GM12875 (cell line): ENCODE results near the gene PDZD8.

ENCODE experiments used
- H3K4me3 ChIP-seq: one replicate; pipeline ENCODE4 v1.5.1; 2011; ENCODE audit warnings: low read depth, low read length, control low read depth
- CTCF ChIP-seq: IDR thresholded peaks from 2 replicates; pipeline ENCODE4 v1.5.1; 2011; ENCODE audit warnings: low read depth, mild to moderate bottlenecking, control low read depth, inconsistent platforms, low read length, moderate library complexity, borderline replicate concordance; ENCODE audit not compliant: insufficient read depth

PDZD8 gene

GRCh38 chr10:117390420-117390819, 15.2 kb upstream of the PDZD8 start:
- TF ChIP-seq CTCF, result no peak

DNA sequence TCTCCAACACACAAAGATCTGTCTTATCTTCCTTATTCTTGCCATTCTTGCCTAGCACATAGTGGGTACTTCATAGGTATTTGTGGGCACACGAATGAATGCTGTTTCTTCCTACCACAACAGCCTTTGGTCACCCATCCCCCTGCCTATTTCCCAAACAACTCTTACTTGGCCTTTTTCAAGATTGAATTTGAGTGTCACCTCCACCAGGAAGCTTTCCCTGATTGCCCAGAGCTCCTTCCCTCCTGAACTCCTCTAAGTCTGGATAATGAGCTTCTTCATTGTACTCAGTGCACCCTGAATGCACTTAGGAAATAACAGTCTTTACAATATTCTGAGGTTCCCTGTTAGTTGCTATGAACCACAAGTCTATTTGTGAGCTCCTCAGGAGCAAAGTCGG, 11.6 kb upstream of the PDZD8 start:
- H3K4me3 ChIP-seq, result no peak overlapping the region
- no peak for TF ChIP-seq CTCF

More at GRCh38 chr10:117390420-117390819, 15.2 kb upstream of the PDZD8 start:
- no peak overlapping the region for H3K4me3 ChIP-seq

GRCh38 chr10:117382861-117383260, 7.6 kb upstream of the PDZD8 start:
- H3K4me3 ChIP-seq, result no peak overlapping the region
- no peak for TF ChIP-seq CTCF

DNA sequence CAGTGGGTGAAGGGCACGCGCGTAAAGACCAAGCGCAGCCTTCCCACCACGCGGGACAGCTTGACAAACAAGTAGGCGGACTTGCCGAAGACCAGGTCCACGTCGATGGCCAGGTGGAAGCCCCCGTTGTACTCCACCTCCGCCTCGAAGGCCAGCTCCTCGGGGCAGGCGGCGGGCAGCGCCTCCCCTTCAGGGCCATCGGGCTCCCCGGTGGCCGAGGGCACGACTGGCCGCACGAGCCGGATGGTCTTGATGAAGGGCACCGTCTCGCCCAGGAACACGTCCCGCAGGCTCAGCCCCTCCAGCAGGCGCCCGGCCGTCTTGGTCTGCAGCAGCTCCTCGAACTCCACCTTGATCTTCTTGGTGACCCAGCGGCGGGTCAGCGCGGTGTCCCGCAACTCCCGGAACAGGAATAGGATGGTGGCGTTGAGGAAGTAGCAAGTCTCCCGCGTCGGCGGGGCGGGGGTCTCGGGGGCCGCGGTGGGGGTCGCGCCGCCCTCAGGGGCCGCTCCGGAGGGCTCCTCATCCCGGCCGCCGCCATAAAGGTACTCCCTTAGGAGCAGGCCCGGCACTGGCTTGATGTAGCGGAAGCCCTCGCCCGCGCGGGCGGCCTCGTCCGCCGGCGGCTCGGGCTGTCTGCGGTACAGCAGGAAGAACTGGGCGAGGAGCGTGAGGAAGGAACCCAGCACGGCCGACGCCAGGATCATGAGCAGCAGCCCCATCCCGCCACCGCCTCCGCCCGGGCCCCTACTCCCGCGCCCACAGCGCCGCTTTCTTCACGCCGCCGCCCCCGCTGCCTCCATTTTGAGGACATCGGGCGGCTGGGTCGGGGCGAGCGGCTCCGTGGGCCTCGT, 507 bp downstream of the PDZD8 start:
- no peak for TF ChIP-seq CTCF
- peak overlapping the region; percentile 84 for H3K4me3 ChIP-seq

GRCh38 chr10:117373823-117374505, 1.3 kb downstream of the PDZD8 start:
- TF ChIP-seq CTCF, result no peak
- peak overlapping the region; percentile 84 for H3K4me3 ChIP-seq

GRCh38 chr10:117370205-117370604, 5.0 kb downstream of the PDZD8 start:
- no peak for TF ChIP-seq CTCF
- H3K4me3 ChIP-seq, result no peak overlapping the region
